ENCODE results near the gene FABP3. TPM values are rescaled to one million over a fixed set of nuclear protein-coding genes. Genes with fewer than 3 reads are reported as not detected.
"Not testable (repeated sequence)": the region's sequence is repeated elsewhere in the genome, so short reads cannot be mapped to it uniquely, and the experiment has no call there.

FABP3 gene
- total RNA-seq, 1 donor from 2014 or later: 1.1 TPM

GRCh38 chr1:31394584-31395193 is 21.8 kb upstream of the FABP3 start:
- Mint-ChIP-seq H3K4me1 (ENCODE audit: unreplicated experiment) (peaks cover 8% of the 10 kb centered on the region), H3K36me3 (ENCODE audit: low read depth, unreplicated experiment) (no peaks in the 10 kb centered on the region), H3K4me3 (ENCODE audit: unreplicated experiment) (peak overlapping the region; percentile 74), H3K27me3 (ENCODE audit: unreplicated experiment) (peaks cover 8% of the 10 kb centered on the region), H3K9me3 (ENCODE audit: unreplicated experiment) (no peaks in the 10 kb centered on the region), H3K27ac (ENCODE audit: unreplicated experiment) (no peak overlapping the region)
- TF ChIP-seq CTCF (IDR thresholded peaks at IDR 0.05; ENCODE audit: unreplicated experiment): peak; percentile 76
- DNase-seq (ENCODE audit: low spot score): peak; percentile 92

GRCh38 chr1:31393463-31393862 is 20.6 kb upstream of the FABP3 start:
- Mint-ChIP-seq H3K27ac (ENCODE audit: unreplicated experiment) (no peak overlapping the region), H3K4me1 (ENCODE audit: unreplicated experiment) (peaks cover 8% of the 10 kb centered on the region), H3K27me3 (ENCODE audit: unreplicated experiment) (peaks cover 6% of the 10 kb centered on the region), H3K4me3 (ENCODE audit: unreplicated experiment) (no peak overlapping the region), H3K36me3 (ENCODE audit: low read depth, unreplicated experiment) (no peaks in the 10 kb centered on the region), H3K9me3 (ENCODE audit: unreplicated experiment) (no peaks in the 10 kb centered on the region)
- DNase-seq (ENCODE audit: low spot score): no peak
- no peak for TF ChIP-seq CTCF (IDR thresholded peaks at IDR 0.05; ENCODE audit: unreplicated experiment)

GRCh38 chr1:31390071-31390470 is 17.2 kb upstream of the FABP3 start:
- Mint-ChIP-seq H3K27ac (ENCODE audit: unreplicated experiment) (no peak overlapping the region), H3K27me3 (ENCODE audit: unreplicated experiment) (peaks cover 5% of the 10 kb centered on the region), H3K9me3 (ENCODE audit: unreplicated experiment) (no peaks in the 10 kb centered on the region), H3K36me3 (ENCODE audit: low read depth, unreplicated experiment) (no peaks in the 10 kb centered on the region), H3K4me3 (ENCODE audit: unreplicated experiment) (no peak overlapping the region), H3K4me1 (ENCODE audit: unreplicated experiment) (peaks cover 2% of the 10 kb centered on the region)
- no peak for TF ChIP-seq CTCF (IDR thresholded peaks at IDR 0.05; ENCODE audit: unreplicated experiment)
- no peak for DNase-seq (ENCODE audit: low spot score)

GRCh38 chr1:31389616-31390015 is 16.7 kb upstream of the FABP3 start:
- no peak for DNase-seq (ENCODE audit: low spot score)
- H3K36me3 Mint-ChIP-seq (ENCODE audit: low read depth, unreplicated experiment): no peaks in the 10 kb centered on the region
- H3K9me3 Mint-ChIP-seq (ENCODE audit: unreplicated experiment): no peaks in the 10 kb centered on the region
- H3K4me3 Mint-ChIP-seq (ENCODE audit: unreplicated experiment): no peak overlapping the region
- H3K27ac Mint-ChIP-seq (ENCODE audit: unreplicated experiment): no peak overlapping the region
- no peak for TF ChIP-seq CTCF (IDR thresholded peaks at IDR 0.05; ENCODE audit: unreplicated experiment)
- peaks cover 2% of the 10 kb centered on the region for H3K4me1 Mint-ChIP-seq (ENCODE audit: unreplicated experiment)
- H3K27me3 Mint-ChIP-seq (ENCODE audit: unreplicated experiment): peaks cover 5% of the 10 kb centered on the region

GRCh38 chr1:31387612-31388011 is 14.7 kb upstream of the FABP3 start:
- no peak overlapping the region for H3K4me3 Mint-ChIP-seq (ENCODE audit: unreplicated experiment)
- H3K36me3 Mint-ChIP-seq (ENCODE audit: low read depth, unreplicated experiment): no peaks in the 10 kb centered on the region

GRCh38 chr1:31386576-31387243 is 13.8 kb upstream of the FABP3 start:
- H3K27ac Mint-ChIP-seq (ENCODE audit: unreplicated experiment); H3K4me3 Mint-ChIP-seq (ENCODE audit: unreplicated experiment); H3K4me1 Mint-ChIP-seq (ENCODE audit: unreplicated experiment); H3K9me3 Mint-ChIP-seq (ENCODE audit: unreplicated experiment); H3K36me3 Mint-ChIP-seq (ENCODE audit: low read depth, unreplicated experiment); DNase-seq (ENCODE audit: low spot score); H3K27me3 Mint-ChIP-seq (ENCODE audit: unreplicated experiment): not testable (repeated sequence)

More at GRCh38 chr1:31387612-31388011, 14.7 kb upstream of the FABP3 start:
- Mint-ChIP-seq H3K9me3 (ENCODE audit: unreplicated experiment) (no peaks in the 10 kb centered on the region), H3K4me1 (ENCODE audit: unreplicated experiment) (peaks cover 2% of the 10 kb centered on the region), H3K27ac (ENCODE audit: unreplicated experiment) (no peak overlapping the region), H3K27me3 (ENCODE audit: unreplicated experiment) (peaks cover 5% of the 10 kb centered on the region)
- TF ChIP-seq CTCF (IDR thresholded peaks at IDR 0.05; ENCODE audit: unreplicated experiment): no peak
- DNase-seq (ENCODE audit: low spot score): no peak

Data from endothelial cell (in vitro differentiated cells).